GM21360 (cell line): Measurements from ENCODE around the gene ALOX15B.
"Not testable (repeated sequence)": the region's sequence is repeated elsewhere in the genome, so short reads cannot be mapped to it uniquely, and the experiment has no call there.

Experiments
- ATAC-seq: cut with Tn5 transposase; IDR thresholded peaks from one replicate; pipeline ENCODE4 v1.9.1; 2021; ENCODE audit warnings: mild to moderate bottlenecking, moderate library complexity; ENCODE audit not compliant: unreplicated experiment

Gene ALOX15B

DNA sequence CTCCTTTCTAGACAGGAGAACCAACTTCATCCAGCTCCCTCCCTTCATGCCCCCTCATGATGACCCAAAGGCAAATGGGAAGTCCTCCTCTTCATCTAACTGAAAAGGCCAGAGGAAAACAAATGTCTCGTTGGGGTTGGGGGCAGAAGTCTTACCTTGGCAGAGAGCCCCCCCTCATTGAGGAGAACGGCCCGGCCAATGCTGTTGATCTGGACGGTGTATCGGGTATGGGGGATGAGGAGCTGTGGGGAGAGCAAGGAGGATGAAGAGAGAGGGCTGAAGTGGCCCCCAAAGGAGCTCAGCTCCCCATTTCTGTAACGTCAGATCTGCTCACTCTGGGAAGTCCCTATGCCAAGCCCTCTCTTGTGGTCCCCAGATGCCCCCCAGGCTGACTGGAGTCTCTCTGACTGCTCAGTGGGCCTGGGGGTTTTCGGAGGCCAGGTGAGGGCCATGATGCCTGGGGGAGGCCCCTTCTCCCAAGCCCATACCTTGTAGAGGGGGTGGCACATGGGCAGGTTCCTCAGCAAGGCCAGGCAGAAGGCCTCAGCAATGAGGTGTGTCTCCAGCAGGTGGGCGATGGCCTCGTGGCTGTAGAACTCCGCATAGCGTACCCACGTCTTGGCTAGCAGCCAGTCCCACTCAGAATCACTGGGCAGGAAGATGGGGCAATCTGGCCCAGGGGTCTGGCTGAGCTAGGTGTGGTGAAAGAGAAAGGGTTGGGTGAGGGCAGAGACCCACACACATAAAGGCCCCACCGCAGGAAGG, 37.8 kb downstream of the ALOX15B start:
- ATAC-seq: no peak

DNA sequence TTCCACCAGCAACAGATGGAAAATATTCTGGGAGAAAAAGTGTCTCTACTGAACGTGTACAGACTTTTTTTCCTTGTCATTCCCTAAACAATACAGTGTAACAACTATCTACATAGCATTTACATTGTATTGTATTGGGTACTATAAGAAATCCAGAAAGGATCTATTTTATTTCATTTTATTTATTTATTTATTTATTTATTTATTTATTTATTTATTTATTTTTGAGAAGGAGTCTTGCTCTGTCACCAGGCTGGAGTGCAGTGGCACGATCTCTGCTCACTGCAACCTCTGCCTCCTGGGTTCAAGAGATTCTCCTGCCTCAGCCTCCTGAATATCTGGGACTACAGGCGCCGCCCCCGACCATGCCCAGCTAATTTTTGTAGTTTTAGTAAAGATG, 39.1 kb downstream of the ALOX15B start:
- not testable (repeated sequence) for ATAC-seq

DNA sequence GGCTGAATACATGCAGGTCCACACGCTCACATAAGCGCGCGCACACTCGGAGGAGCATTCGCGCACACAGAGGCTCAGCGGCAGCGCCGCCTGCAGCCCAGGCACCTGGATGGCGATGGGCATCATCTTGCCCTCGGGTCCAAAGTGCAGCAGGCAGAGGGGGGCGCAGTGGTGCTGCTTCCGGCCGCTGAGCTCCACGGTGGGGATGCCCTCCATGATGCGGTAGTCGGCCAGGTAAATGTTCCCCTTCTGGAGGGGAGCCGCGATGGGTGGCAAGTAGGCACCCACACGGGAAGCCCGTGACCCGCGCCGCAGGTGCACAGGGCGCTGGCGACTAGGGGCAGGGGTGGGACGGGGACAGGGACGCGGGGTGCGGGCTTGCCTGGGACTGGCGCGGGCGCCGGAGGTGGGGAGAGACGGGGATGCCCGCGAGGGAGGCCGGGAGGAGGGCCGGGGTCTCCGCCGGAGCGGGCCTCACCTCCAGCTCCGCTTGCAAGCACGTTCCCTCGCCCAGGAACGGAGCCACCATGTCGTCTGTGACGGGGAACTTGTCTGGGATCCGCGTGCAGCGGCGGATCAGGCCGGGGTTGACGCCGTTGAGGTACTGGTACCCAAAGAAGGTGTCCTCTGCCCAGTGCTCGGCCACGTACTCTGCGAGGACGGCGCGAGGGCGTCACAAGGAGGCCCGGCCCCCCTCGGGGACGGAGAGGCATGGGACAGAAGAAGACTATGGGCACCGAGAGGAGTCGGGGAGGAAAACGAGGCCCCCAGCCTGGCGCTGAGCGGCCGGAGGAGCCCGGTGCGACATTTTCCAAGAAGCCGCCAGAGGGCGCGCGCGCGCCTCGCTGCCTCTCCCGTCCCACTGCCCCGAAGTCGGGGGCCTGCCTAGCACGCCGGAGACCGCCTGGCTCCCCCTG, 40.7 kb downstream of the ALOX15B start:
- no peak for ATAC-seq

DNA sequence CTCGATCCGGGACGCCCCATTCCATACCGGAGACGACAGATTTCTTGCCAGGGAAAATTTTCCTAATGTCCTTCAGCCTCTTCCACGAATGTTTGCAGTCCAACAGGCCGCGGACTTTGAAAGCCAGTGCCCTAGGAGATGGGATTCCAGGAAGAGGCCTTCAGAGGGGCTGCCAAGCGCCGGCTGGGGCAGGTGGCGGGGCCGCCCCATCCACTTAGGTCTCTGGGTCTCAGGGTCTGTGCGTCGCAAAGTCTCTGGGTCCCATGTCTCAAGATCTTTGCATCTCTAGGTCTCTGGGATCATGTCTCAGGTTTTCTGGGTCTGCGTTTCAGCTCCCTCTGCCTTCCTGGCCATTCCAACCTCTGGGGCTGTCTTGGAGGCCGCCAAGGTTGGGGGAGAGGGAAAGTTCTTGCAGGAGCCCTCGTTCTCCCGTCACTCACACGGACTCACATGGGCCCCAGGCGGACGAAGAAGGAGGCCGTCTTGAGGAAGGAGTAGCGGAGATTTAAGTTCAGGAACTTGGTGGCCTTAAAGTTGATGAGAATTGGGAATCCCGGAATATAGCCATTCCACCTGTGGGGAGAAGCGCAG, 41.4 kb downstream of the ALOX15B start:
- no peak for ATAC-seq

DNA sequence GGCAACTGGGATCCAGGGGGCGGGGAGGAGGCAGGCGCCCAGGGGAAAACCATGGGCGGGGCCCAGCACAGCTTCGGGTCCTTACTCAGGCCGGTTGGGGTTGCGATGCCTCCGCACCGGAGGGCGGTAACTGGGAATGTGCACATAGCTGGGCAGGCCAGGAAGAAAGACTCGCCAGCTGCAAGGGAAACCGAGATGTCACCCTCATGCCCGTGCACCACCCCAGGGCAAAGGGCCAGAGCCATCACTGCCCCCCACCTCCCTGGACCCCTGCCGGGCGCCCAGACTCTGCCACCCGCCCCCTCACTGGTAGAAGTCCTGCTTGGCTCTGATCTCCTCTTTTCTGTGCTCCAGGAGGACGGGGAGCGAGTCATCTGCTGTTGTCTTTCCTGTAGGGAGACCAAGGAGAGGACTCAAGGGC, 42.0 kb downstream of the ALOX15B start:
- ATAC-seq: no peak

DNA sequence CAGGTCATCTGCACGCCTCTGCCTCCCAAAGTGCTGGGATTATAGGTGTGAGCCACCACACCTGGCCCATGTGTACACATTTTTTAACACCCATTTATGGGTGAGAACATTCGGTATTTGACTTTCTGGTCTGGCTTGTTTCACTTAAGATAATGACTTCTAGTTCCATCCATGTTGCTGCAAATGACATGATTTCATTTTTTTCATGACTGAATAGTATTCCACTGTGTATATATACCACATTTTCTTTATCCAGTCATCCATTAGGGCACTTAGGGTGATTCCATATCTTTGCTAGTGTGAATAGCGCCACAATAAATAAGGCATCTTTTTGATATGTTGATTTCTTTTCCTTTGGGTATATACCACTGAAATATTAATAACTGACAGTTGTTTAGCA, 43.0 kb downstream of the ALOX15B start:
- no peak for ATAC-seq

DNA sequence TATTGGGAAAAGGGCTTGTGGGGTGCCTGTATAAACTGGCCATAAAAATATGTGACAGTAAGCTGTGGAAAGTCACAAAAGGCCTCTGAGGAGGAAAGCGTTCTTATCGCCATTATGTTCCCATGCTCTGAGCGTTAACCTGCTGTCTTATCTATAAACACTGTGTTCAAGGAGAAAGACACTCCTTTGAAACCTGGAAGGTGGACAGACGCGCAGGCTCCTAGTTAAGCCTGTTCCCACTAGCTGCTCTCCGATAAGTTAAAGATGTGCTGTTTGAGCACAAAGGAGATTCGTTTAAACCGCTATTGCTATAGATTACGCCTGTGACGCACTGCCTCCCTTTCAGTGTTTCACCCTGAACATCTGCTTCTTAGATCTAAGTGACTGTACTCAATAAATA, 43.4 kb downstream of the ALOX15B start:
- no peak for ATAC-seq

DNA sequence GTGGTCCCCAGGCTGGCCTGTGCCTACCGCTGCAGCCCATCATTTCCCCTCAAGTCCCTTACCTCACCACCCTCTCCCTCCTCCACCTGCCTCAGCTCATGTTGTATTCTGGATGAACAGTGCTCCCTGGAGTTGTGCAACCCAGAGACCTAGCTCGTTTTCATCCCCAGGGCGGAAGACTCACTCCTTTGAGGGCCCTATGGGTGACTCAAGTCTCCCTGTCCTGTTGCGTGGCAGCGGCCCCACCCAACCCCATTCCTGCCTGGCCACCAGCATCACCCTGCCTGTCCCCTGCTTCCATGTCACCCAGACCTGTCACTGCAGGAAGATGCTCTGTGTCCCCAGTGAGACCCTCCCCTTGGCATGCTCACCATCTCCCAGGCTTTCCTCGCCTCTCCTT, 45.4 kb downstream of the ALOX15B start:
- ATAC-seq: no peak

DNA sequence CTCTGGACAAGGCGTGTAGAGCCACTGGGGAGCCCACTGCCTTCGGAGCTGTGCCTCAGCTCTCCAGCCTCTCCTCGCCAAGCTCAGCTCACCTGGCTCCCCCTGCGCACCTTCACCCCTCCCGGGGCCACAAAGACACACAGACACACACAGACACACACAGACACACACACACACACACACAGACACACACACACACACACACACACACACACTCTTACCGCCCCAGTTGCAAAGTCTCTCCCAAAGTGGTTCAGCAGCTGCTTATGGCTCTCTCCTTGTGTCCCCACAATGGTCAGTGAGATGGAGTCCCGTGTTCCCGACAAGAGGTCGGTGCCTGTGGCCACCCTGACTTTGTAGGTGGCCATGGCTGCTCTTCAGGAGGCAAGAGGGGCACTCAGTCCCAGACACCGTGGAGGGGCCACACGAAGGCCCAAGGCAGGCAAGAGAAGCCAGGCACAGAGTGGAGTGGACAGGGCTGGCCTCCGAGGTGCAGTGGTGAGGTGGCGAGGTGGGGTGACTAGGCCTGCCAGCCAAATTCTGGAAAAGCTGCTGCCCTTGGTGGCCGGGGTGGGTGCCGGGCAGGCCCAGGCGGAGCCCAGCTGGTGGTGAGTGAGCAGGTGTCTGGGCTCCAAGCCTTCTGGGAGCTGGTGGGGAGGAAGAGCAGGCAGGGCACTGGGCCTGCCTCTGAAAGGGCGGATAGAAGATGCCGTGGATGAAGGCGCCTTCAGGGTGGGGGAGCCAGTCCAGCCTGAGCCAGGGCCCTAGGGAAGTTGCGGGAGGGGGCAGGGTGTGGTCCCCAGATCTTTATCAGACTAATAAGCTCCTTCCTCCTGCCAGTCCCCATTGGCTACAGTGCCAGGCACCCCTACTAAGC, 48.5 kb downstream of the ALOX15B start, which contains the start of gene ALOX12B:
ALOX12B (minus strand) TSS at position 642 of the 877 bp plus-strand sequence; CDS start at position 368, 274 bp downstream.
- no peak for ATAC-seq

DNA sequence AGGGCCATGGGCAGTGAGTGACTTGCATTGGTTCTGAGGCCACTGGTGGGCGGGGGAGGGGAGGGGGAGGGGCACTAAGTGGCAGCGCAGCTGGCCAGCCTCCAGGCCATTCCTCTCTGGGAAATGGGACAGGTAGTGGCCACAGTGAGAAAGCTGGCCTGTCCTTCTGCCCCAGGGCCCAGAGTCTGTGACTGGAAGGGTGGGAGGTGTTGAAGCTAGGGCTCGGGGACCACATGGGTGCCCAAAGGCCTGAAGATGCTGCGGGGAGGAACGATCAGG, 49.0 kb downstream of the ALOX15B start:
- ATAC-seq: no peak

DNA sequence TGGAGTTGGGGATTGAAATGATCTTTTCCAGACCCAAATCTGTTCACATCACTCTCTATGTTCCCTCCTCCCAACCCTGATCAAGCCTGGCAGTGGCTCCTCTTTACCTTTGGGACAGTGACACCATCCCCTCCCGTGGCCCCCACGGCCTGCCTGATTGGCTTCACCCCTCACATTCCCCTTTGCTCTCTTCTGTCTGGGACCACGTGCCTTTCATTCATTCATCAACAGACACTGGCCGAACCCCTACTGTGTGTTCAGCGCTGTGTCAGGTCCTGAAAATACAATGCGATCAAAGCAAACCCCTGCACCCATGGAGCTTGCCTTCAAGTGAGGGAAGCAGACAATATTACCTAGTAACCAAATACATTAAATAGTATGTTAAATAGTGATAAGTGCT, 50.9 kb downstream of the ALOX15B start:
- no peak for ATAC-seq

DNA sequence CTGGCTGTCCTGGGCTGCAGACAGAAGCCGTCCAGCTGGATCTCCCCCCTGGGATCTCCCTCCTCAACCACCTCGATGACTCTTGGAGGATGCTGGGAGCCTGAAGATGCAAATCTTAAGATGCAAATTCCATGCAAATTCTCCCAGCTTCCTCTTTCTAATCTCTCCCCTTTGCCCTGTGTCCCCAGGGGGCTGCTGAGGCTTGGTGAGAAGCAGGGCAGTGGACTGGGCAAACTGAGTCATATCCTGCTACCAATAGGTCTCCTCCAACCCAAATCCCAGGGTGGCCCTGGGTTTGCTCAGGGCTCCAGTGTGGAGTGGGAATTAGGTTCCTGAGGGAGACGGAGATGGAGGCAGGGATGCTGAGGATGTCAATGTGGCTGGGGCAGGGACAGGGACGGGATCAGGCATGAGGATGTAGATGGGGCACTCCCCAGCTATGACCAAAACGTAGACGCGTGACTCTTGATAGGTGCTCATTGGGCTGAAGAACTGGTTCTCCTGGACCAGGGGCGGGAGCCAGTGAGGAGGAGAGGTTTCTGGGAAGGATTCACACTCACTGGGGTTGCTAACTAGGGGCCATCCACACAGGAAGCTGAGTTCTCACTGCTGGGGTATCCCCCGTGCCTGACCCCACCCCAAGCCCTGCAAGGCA, 52.3 kb downstream of the ALOX15B start:
- no peak for ATAC-seq

DNA sequence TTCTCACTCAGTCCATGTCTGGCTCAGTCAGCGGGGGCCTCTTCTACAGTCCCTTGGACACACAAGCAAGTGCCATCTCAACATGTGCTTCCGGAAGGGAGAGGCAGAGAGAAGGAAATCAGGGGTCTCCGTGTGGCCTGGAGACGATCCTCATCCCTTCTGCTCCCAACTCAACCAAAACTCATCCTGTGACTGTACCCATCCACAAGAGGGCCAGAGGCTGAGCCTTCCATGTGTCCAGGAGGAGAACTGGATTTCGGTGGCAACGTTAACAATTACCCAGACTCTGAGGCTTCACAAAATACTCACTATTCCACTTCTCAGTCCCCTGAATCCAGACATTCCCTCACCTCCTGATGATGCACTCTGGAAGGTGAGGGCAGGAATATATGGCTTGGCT, 56.5 kb downstream of the ALOX15B start:
- no peak for ATAC-seq

DNA sequence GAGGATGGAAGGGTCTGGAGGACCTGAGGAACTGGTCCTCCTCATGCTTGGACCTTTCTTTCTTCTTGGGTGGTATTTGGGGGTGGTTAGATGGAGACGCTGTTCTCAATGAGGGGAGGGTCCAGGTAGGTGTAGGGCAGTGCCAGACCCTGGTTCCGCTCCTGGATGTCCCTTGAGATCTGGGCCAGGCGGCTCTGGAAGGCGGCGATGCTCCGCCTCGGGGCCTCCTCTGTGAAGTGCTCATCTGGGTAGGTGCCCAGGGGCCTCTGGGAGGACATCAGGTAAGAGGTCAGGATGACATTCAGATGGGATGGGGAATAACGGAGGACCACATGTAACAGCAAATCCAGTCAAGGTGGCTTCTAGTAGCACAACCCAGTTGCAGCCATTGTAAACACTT, 57.7 kb downstream of the ALOX15B start:
- ATAC-seq: no peak
